GF-D8 (cell line): ENCODE data around the gene CNTN4.
"Not testable (repeated sequence)": the region's sequence is repeated elsewhere in the genome, so short reads cannot be mapped to it uniquely, and the experiment has no call there.

Experiments
- DNase-seq: peaks from one replicate; lab custom pipeline; 2025; lab: John Stamatoyannopoulos, UW

The CNTN4 gene

GRCh38 chr3:2916640-2917039 lies 818.0 kb downstream of the CNTN4 start:
- DNase-seq: not testable (repeated sequence)

DNA sequence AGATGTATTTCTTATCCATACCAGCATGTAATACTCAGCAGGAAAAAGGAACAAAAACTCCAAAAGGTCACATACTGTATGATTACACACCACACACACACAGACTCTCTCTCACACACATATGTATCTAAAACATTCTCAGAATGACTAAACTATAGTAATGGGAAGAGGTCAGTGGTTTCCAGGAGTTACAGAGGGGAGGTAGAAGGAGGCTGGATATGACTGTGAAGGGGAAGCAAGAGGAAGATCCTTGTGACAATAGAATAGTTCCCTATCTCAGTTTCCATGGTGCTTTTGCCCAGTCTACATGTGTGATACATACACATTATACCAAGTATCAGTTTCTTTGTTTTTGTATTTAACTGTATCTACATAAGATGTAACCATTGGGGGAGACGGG lies 821.4 kb downstream of the CNTN4 start:
- DNase-seq: no peak

DNA sequence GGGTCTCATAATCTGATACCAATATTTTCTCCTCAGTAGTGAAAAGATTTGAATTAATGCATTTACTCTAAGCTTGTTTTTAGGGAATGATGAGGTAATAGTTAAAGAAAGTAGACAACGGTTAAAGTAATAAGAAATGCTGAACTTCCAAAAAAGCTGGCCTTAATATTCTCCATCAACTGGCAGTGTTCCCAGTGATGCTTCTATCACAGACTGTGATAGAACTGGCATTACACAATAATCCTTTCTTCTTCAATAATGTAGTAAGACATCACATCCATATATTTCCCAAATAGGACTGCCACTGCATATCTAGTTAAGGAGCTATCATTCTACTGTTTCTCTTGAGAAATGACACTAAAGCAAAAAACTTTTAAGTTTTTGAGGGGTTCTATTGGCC lies 822.8 kb downstream of the CNTN4 start:
- no peak for DNase-seq

- DNase-seq: no peak
These were observed 823.2 kb downstream of the CNTN4 start for GRCh38 chr3:2921903-2922302.

GRCh38 chr3:2923390-2923789 lies 824.7 kb downstream of the CNTN4 start:
- no peak for DNase-seq

- no peak for DNase-seq
These were observed 828.6 kb downstream of the CNTN4 start for GRCh38 chr3:2927259-2927658.

- DNase-seq: no peak
These were observed 830.9 kb downstream of the CNTN4 start for GRCh38 chr3:2929574-2929973.

DNA sequence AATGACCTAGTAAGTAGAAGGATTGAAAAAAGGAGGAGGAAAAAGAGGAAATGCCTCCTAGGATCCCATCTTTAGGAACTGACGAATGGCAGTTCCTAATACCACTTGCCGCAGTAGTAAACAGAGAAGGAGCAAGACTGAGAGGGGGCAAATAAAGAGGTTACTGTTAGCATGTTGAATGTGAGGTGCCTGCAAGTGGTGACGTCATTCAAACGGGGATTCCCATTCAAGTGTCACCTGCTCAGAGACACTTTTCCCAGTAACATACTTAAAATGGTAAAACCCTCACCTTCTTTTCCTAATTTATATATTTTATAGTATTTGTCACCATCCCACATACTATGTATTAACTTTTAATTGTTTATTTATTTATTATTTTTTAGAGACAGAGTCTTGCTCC lies 832.6 kb downstream of the CNTN4 start:
- DNase-seq: no peak

DNA sequence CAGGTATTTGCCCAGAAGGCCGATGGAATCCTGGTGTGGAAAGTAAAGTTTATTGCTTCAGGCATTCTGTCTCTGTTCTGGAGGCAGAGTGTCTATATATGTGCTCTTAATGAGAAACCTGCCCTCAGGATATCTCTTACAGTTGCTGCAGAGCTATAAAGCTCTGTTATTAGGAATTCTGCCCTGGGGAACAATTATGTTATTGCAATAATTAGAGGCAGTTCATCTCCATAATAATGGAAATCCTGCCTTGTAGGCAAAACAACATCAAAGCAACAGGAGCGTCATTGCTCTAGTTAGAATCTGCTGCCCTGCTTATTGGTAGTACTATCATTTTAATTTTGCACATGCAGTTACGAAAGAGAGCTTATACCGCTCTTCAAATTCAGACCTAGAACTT lies 835.9 kb downstream of the CNTN4 start:
- no peak for DNase-seq

DNA sequence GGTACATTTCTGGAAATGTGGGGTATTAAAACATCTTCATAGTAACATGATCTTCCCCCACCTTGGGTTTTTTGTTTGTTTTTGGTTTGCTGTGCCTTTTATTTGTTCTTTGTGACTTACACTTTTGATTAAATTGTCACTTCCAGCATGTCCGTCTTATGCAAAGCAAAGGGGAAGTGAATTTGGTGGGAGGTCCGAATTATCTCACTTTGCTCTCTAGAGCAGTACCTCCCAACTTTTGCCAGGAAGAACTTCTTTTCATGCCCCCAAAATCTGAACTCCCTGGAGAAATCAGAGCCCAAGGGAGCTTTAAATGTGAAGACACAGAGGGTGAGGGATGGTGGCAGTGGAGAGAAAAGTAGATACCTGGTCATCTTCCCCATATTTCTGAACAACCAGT lies 838.4 kb downstream of the CNTN4 start:
- DNase-seq: no peak

GRCh38 chr3:2937592-2937991 lies 838.9 kb downstream of the CNTN4 start:
- no peak for DNase-seq

- DNase-seq: no peak
These were observed 840.0 kb downstream of the CNTN4 start for GRCh38 chr3:2938711-2939110.

- no peak for DNase-seq
These were observed 841.4 kb downstream of the CNTN4 start for GRCh38 chr3:2940062-2940461.

GRCh38 chr3:2944628-2945027 lies 846.0 kb downstream of the CNTN4 start:
- DNase-seq: no peak

DNA sequence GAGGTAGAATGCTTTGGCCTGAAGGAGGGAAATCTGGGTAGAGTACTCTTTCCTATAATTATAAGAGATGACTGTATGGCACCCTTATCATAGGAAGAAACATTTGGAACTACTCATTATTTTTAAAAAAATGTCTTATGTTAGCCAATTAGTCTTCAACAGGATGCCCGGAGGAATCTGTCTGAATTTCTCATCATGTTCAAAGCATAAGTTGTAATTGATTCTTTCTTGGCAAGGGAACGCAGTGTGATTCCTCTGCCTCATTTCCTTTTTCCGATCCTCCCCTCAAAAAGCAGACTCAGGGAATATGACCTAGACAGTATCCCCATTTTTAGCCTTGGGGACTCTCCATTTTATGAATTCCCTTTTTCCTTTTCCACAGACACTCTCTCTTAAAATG lies 846.5 kb downstream of the CNTN4 start:
- DNase-seq: no peak

DNA sequence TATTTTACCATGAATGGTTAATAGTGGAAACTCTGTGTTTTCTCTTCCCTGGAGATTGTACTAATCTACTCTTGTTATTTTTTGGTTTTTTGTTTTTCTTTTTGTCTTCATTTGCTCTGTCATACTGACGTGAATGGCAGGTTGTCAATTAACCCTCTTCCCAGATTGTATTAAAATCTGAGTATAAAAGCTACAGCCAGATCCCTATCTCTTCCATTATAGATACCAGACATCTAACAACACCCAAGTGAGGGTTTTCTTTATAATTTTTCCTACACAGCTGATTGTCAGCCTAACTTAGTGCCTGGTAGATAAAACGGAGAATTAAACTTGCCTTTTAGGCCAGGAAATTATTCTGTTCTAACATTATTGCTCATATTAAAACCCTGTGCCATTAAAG lies 848.9 kb downstream of the CNTN4 start:
- DNase-seq: no peak

- DNase-seq: no peak
These were observed 850.2 kb downstream of the CNTN4 start for GRCh38 chr3:2948882-2949281.

DNA sequence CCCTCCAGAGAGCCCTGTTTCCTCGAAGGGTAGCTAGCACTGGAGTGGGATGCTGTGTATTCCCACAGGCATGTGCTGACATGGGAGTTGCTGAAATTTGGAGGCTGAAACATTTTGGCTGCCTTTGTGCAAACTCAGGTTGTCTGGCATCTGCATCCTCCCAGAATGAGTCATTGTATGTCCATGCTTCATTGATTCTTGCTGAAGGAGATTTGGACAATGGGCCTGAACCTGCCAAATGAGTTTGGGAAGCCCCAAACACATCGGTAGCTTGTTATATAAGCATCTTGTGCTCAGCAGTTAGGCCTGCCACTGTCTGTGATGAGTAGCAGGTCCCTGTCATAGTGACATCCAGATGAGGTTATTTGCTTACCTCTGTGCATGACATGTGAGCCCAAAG lies 851.5 kb downstream of the CNTN4 start:
- DNase-seq: no peak

- DNase-seq: no peak
These were observed 858.4 kb downstream of the CNTN4 start for GRCh38 chr3:2957115-2957514.

DNA sequence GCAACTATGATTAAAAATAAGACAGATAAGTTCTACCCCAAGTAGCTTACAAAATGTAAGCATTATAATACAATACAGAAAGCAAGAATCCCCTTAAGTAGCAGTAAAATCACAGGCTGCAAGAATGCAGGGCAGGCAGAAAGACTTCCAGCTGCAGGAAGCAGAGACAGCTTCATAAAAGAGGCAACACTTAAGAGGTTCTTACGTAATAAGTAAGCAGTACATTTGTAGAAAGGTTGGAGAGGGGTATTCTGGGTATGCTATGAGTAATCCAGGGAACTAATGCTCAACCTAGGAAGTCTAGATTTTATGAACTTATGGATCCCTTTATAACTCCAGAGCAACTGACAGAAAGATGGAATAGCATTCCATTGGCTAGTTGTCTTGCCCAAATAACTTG lies 859.9 kb downstream of the CNTN4 start:
- no peak for DNase-seq

DNA sequence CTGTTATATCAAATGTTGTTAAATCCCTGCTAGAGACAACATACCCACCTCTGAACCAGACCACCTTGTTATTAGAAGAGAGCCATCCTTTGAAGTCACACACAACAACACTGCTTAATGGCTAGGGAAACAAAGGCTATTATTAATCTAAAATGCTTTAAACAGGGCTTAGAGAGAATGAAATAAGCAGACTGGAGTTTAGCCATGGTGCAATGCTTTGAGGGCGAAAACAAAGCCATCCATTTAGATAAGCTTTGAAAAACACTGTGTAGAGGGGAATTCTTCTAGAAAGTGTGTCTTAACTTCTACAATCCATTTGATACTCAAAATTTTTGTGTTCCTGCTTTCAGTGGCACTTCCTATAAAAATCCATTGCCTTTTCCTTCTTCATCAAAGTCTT lies 862.9 kb downstream of the CNTN4 start:
- no peak for DNase-seq

- DNase-seq: no peak
These were observed 869.2 kb downstream of the CNTN4 start for GRCh38 chr3:2967871-2968270.

- DNase-seq: no peak
These were observed 869.8 kb downstream of the CNTN4 start for GRCh38 chr3:2968475-2968874.

DNA sequence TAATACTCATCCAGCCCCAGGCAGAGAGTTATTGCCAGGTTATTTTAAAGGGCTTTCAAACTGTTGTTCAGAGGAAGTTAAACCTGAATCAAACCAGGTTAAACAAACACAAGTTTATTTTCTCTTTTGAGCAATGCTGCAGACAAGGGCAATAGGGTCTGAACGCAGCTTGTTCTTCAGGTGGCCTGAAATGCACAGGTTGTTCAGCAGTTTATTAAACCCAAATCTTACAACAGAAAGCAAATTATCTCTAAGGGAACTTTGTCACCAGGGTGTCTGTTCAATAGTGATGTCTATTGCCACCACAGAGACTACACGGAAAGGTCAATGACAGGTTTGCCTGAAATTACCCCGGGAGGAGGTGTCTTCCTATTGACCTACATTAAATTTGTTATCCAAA lies 877.5 kb downstream of the CNTN4 start:
- DNase-seq: no peak

GRCh38 chr3:2976796-2977195 lies 878.1 kb downstream of the CNTN4 start:
- DNase-seq: no peak
